CD14-positive monocyte (primary cell): ENCODE measurements around the gene MYL12B. TPM values are rescaled to one million over a fixed set of nuclear protein-coding genes. Genes with fewer than 3 reads are reported as not detected.

Experiments used
- DNase-seq, 3 donors: peaks; one replicate each; pipeline ENCODE4 v3.0.0-alpha.2; 2011 to 2022
- H2AFZ ChIP-seq: 2 replicates; pipeline ENCODE4 v1.6.0; 2012; ENCODE audit warnings: mild to moderate bottlenecking, low read depth, low read length, inconsistent platforms; ENCODE audit not compliant: insufficient read depth, poor library complexity, severe bottlenecking
- H3K27ac ChIP-seq, 2 donors: 1 replicate in 1 of 2; 2 replicates in 1 of 2; pipeline ENCODE4 v1.5.1; 2012 to 2013; ENCODE audit warnings: low read length in 2 of 2, control low read depth in 1 of 2, inconsistent platforms in 1 of 2, low read depth in 1 of 2, mild to moderate bottlenecking in 1 of 2
- H3K27me3 ChIP-seq, 2 donors: one replicate each; pipeline versions ENCODE4 v1.6.0 to v1.6.1; 2011 to 2013; ENCODE audit warnings: low read length in 2 of 2; ENCODE audit not compliant: control insufficient read depth in 2 of 2, insufficient read depth in 2 of 2
- H3K36me3 ChIP-seq, 2 donors: replicated peaks in 1 of 2; 1 replicate in 1 of 2; 2 replicates in 1 of 2; pipeline versions ENCODE4 v1.5.1 to v1.6.1; 2012 to 2013; ENCODE audit warnings: low read length in 2 of 2, control low read depth in 1 of 2, inconsistent platforms in 1 of 2, mild to moderate bottlenecking in 1 of 2; ENCODE audit not compliant: insufficient read depth in 2 of 2, control insufficient read depth in 1 of 2
- H3K4me1 ChIP-seq, 2 donors: 1 replicate in 1 of 2; 2 replicates in 1 of 2; pipeline versions ENCODE4 v1.5.1 to v1.6.1; 2012 to 2013; ENCODE audit warnings: low read length in 2 of 2, control low read depth in 1 of 2, inconsistent platforms in 1 of 2, mild to moderate bottlenecking in 1 of 2, moderate library complexity in 1 of 2; ENCODE audit not compliant: insufficient read depth in 2 of 2, control insufficient read depth in 1 of 2
- H3K4me2 ChIP-seq: replicated peaks from 2 replicates; pipeline ENCODE3; 2012; ENCODE audit warnings: low read length, moderate library complexity, mild to moderate bottlenecking; ENCODE audit not compliant: poor library complexity, severe bottlenecking; ENCODE audit errors: extremely low read depth
- H3K4me3 ChIP-seq, 3 experiments: fragments of 200-600 bp in 1 of 3; sonication (generic) in 1 of 3; replicated peaks in 1 of 3; 1 replicate in 2 of 3; 2 replicates in 1 of 3; pipeline ENCODE4 v1.5.1; 2011 to 2013; ENCODE audit warnings: low read length in 3 of 3, mild to moderate bottlenecking in 3 of 3, control low read depth in 2 of 3, low read depth in 2 of 3, inconsistent platforms in 1 of 3, moderate library complexity in 1 of 3
- H3K79me2 ChIP-seq: 2 replicates; pipeline ENCODE4 v1.6.0; 2012; ENCODE audit warnings: mild to moderate bottlenecking, control low read depth, inconsistent platforms, low read length, moderate library complexity; ENCODE audit not compliant: insufficient read depth
- H3K9ac ChIP-seq: 2 replicates; pipeline ENCODE4 v1.6.0; 2017; ENCODE audit warnings: low read length, mild to moderate bottlenecking; ENCODE audit not compliant: insufficient read depth, poor library complexity, severe bottlenecking
- H3K9me3 ChIP-seq, 2 donors: replicated peaks in 1 of 2; 1 replicate in 1 of 2; 2 replicates in 1 of 2; pipeline versions ENCODE4 v1.5.1 to v1.6.1; 2012 to 2013; ENCODE audit warnings: low read length in 2 of 2, control low read depth in 1 of 2; ENCODE audit not compliant: control insufficient read depth in 1 of 2, insufficient read depth in 1 of 2
- H4K20me1 ChIP-seq: 2 replicates; pipeline ENCODE4 v1.6.0; 2012; ENCODE audit warnings: mild to moderate bottlenecking, low read length, control low read depth, moderate library complexity; ENCODE audit not compliant: insufficient read depth
- H3K27ac Mint-ChIP-seq, 7 donors: one replicate each; pipeline ENCODE4 v1.8.0; 2020; ENCODE audit warnings: mild to moderate bottlenecking in 7 of 7, mixed read lengths in 7 of 7, moderate library complexity in 6 of 7, inconsistent platforms in 2 of 7
- H3K27me3 Mint-ChIP-seq, 3 donors: one replicate each; pipeline ENCODE4 v1.8.0; 2021 to 2022; ENCODE audit warnings: low read depth in 3 of 3, mild to moderate bottlenecking in 3 of 3, mixed read lengths in 3 of 3, moderate library complexity in 3 of 3, inconsistent platforms in 1 of 3
- H3K36me3 Mint-ChIP-seq, 2 donors: one replicate each; pipeline ENCODE4 v1.8.0; 2020; ENCODE audit warnings: mixed read lengths in 2 of 2, inconsistent platforms in 1 of 2, mild to moderate bottlenecking in 1 of 2
- H3K4me1 Mint-ChIP-seq: one replicate; pipeline ENCODE4 v1.8.0; 2020; ENCODE audit warnings: mild to moderate bottlenecking, mixed read lengths
- H3K4me3 Mint-ChIP-seq, 2 donors: one replicate each; pipeline ENCODE4 v1.8.0; 2020; ENCODE audit warnings: mild to moderate bottlenecking in 2 of 2, mixed read lengths in 2 of 2, moderate library complexity in 1 of 2
- H3K9me3 Mint-ChIP-seq, 7 donors: one replicate each; pipeline ENCODE4 v1.8.0; 2020 to 2022; ENCODE audit warnings: mixed read lengths in 7 of 7, mild to moderate bottlenecking in 6 of 7, moderate library complexity in 6 of 7, inconsistent platforms in 2 of 7
- CTCF ChIP-seq: fragments of 200-600 bp; IDR thresholded peaks from one replicate; pipeline ENCODE4 v1.8.0; 2022; ENCODE audit warnings: antibody characterized with exemption, mild to moderate bottlenecking
- WGBS: methylation state at CpG from one replicate; pipeline ENCODE4 v1.1.5; 2013; ENCODE audit warnings: missing lambda C conversion rate; ENCODE audit not compliant: insufficient coverage; 5-methylcytosine and 5-hydroxymethylcytosine counted together
- intact Hi-C, 2 donors: fragments of 100-400 bp; cut with micrococcal nuclease; formaldehyde crosslinking; loops; one replicate each; pipeline versions ENCODE4 v1.15.0 to v1.15.1; 2023
- polyA plus RNA-seq, 3 donors: library from polyadenylated mRNA; depleted of rRNA in 1 of 3; unstranded in 2 of 3; stranded (reverse) in 1 of 3; fragments of 300-500 nt in 2 of 3; fragments of >200 nt in 1 of 3; fragmentation: Illumina TruSeq in 2 of 3; gene quantifications; 1 replicate in 2 of 3; 2 replicates in 1 of 3; pipeline ENCODE4 v1.2.3, GENCODE V29; 2012 to 2021

Gene MYL12B
- polyA plus RNA-seq, 3 donors, result 295 to 814 (median 727) TPM

GRCh38 chr18:3252843-3253242, 9.1 kb upstream of the MYL12B start:
- Histone ChIP-seq H3K9me3 (no peaks in the 10 kb centered on the region), H3K36me3 (peaks cover 55 to 58% of the 10 kb centered on the region in 2 donors), H3K27me3 (no peaks in the 10 kb centered on the region), H3K27ac (peak overlapping the region in 1 of 2 donors; percentile 66), H3K4me3 (no peak overlapping the region), H3K79me2 (peaks cover 91% of the 10 kb centered on the region), H3K9ac (no peak overlapping the region), H2AFZ (no peak overlapping the region), H4K20me1 (peaks cover 94% of the 10 kb centered on the region), H3K4me1 (peaks cover 35 to 56% of the 10 kb centered on the region in 2 donors), H3K4me2 (no peak overlapping the region)
- Mint-ChIP-seq H3K27ac (peak overlapping the region in 2 of 7 donors; percentile 4 to 73), H3K27me3 (peaks cover 0 to 2% (median 0%) of the 10 kb centered on the region in 3 donors), H3K4me1 (peaks cover 57% of the 10 kb centered on the region), H3K4me3 (no peak overlapping the region), H3K36me3 (peaks cover 53 to 64% of the 10 kb centered on the region in 2 donors), H3K9me3 (no peaks in the 10 kb centered on the region)
- no CpG with 5 or more reads among the region's 1 CpG for WGBS
- no peak for TF ChIP-seq CTCF
- intact Hi-C loops, result no loop called here
- no peak for DNase-seq

- WGBS, result 100% methylated on average over 3 of the region's 4 CpGs
- no peak overlapping the region for H2AFZ ChIP-seq
- Mint-ChIP-seq H3K27ac (peak overlapping the region in 3 of 7 donors; percentile 61 to 84 (median 82)), H3K4me3 (no peak overlapping the region), H3K27me3 (peaks cover 0 to 2% (median 0%) of the 10 kb centered on the region in 3 donors), H3K9me3 (no peaks in the 10 kb centered on the region), H3K36me3 (peaks cover 59 to 67% of the 10 kb centered on the region in 2 donors), H3K4me1 (peaks cover 55% of the 10 kb centered on the region)
- peaks cover 28 to 42% of the 10 kb centered on the region in 2 donors for H3K4me1 ChIP-seq
- DNase-seq, result no peak
- no peaks in the 10 kb centered on the region for H3K9me3 ChIP-seq
- H3K79me2 ChIP-seq, result peaks cover 72% of the 10 kb centered on the region
- no peak for TF ChIP-seq CTCF
- H3K4me3 ChIP-seq, result no peak overlapping the region
- no peaks in the 10 kb centered on the region for H3K27me3 ChIP-seq
- peaks cover 56 to 66% of the 10 kb centered on the region in 2 donors for H3K36me3 ChIP-seq
- H3K27ac ChIP-seq, result peak overlapping the region in 1 of 2 donors; percentile 56
- intact Hi-C loops, result no loop called here
- no peak overlapping the region for H3K9ac ChIP-seq
- H3K4me2 ChIP-seq, result no peak overlapping the region
- H4K20me1 ChIP-seq, result peaks cover 78% of the 10 kb centered on the region
Measured at GRCh38 chr18:3254725-3255124, 7.2 kb upstream of the MYL12B start.
